Smooth muscle cell (in vitro differentiated cells): ENCODE data around the gene SLC23A1. TPM values are rescaled to one million over a fixed set of nuclear protein-coding genes. Genes with fewer than 3 reads are reported as not detected.

Experiments
- DNase-seq: peaks from one replicate; lab custom pipeline; 2025; ENCODE audit not compliant: unreplicated experiment; lab: John Stamatoyannopoulos, UW
- H2AFZ ChIP-seq: fragments of 200-600 bp; sonication (generic); 2 replicates; pipeline ENCODE4 v1.6.0; 2016; ENCODE audit warnings: antibody characterized with exemption, low read depth, mild to moderate bottlenecking
- H3F3A ChIP-seq: fragments of 200-600 bp; sonication (generic); 2 replicates; pipeline ENCODE4 v1.6.0; 2017; ENCODE audit warnings: antibody characterized with exemption, low read depth
- H3K27ac ChIP-seq: fragments of 200-600 bp; sonication (generic); 2 replicates; pipeline ENCODE4 v1.5.1; 2016; ENCODE audit warnings: low read depth, mild to moderate bottlenecking
- H3K27me3 ChIP-seq: fragments of 200-600 bp; sonication (generic); 2 replicates; pipeline ENCODE4 v1.6.1; 2016; ENCODE audit warnings: low read depth, mild to moderate bottlenecking
- H3K36me3 ChIP-seq: fragments of 200-600 bp; sonication (generic); 2 replicates; pipeline ENCODE4 v1.5.1; 2016; ENCODE audit warnings: low read depth
- H3K4me1 ChIP-seq: fragments of 200-600 bp; sonication (generic); 2 replicates; pipeline ENCODE4 v1.5.1; 2016; ENCODE audit warnings: low read depth
- H3K4me2 ChIP-seq: fragments of 200-600 bp; sonication (generic); 2 replicates; pipeline ENCODE4 v1.6.0; 2016; ENCODE audit warnings: mild to moderate bottlenecking
- H3K4me3 ChIP-seq: fragments of 200-600 bp; sonication (generic); 2 replicates; pipeline ENCODE4 v1.5.1; 2016; ENCODE audit warnings: mild to moderate bottlenecking
- H3K79me2 ChIP-seq: fragments of 200-600 bp; sonication (generic); 2 replicates; pipeline ENCODE4 v1.6.0; 2016; ENCODE audit warnings: low read depth, mild to moderate bottlenecking
- H3K9ac ChIP-seq: fragments of 200-600 bp; sonication (generic); 2 replicates; pipeline ENCODE4 v1.6.0; 2016; ENCODE audit warnings: low read depth
- H3K9me3 ChIP-seq: fragments of 200-600 bp; sonication (generic); replicated peaks from 2 replicates; pipeline ENCODE4 v1.5.1; 2016; ENCODE audit warnings: low read depth
- H4K20me1 ChIP-seq: fragments of 200-600 bp; sonication (generic); 2 replicates; pipeline ENCODE4 v1.6.0; 2016; ENCODE audit warnings: low read depth
- WGBS: methylation state at CpG from one replicate; pipeline ENCODE4 v1.1.7; 2016; ENCODE audit warnings: low lambda C conversion rate; 5-methylcytosine and 5-hydroxymethylcytosine counted together
- polyA plus RNA-seq: library from polyadenylated mRNA; unstranded; fragments of >200 nt; fragmentation: Nextera tagmentation; extraction: Ambion mirVana; gene quantifications from 2 replicates; pipeline ENCODE4 v1.2.1, GENCODE V29; 2016
- total RNA-seq: library from RNA; depleted of rRNA; stranded (reverse); fragments of >200 nt; gene quantifications from 2 replicates; pipeline ENCODE4 v1.2.3, GENCODE V29; 2014
- TF ChIP-seq, protein P1 (sequence below): fragments of 200-600 bp; sonication (generic); IDR thresholded peaks from 2 replicates; pipeline ENCODE4 v1.5.1; 2017; ENCODE audit warnings: borderline replicate concordance, mild to moderate bottlenecking, antibody characterized with exemption; ENCODE audit not compliant: insufficient read depth, poor library complexity, severe bottlenecking

SLC23A1 gene
- total and polyA plus RNA-seq, 2 experiments from 2014 or later: 0.22 TPM; not detected in 1

DNA sequence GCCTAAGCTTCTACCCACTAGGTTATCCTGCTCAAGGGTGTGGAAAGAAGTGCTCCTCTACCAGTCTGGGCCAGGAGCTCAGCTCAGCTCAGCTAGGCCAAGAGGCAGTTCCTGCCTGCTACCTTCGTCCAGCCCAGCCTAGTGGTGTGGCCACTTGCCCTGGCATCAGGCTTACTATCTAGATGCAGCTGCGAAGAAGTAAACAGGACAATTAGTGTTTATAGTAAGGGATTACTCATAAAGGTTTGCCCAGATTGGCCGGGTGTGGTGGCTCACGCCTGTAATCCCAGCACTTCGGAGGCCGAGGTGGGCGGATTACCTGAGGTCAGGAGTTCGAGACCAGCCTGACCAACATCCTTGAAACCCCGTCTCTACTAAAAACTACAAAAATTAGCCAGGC, 33.6 kb upstream of the SLC23A1 start:
- DNase-seq: no peak
- Histone ChIP-seq H3K9me3 (no peaks in the 10 kb centered on the region), H3K36me3 (no peaks in the 10 kb centered on the region), H3K4me3 (no peak overlapping the region), H3K4me2 (no peak overlapping the region), H3K79me2 (no peaks in the 10 kb centered on the region), H3F3A (no peaks in the 10 kb centered on the region), H3K9ac (no peak overlapping the region), H3K4me1 (peaks cover 17% of the 10 kb centered on the region), H2AFZ (no peak overlapping the region), H3K27ac (no peak overlapping the region), H3K27me3 (no peaks in the 10 kb centered on the region), H4K20me1 (no peaks in the 10 kb centered on the region)
- TF ChIP-seq, protein P1, sequence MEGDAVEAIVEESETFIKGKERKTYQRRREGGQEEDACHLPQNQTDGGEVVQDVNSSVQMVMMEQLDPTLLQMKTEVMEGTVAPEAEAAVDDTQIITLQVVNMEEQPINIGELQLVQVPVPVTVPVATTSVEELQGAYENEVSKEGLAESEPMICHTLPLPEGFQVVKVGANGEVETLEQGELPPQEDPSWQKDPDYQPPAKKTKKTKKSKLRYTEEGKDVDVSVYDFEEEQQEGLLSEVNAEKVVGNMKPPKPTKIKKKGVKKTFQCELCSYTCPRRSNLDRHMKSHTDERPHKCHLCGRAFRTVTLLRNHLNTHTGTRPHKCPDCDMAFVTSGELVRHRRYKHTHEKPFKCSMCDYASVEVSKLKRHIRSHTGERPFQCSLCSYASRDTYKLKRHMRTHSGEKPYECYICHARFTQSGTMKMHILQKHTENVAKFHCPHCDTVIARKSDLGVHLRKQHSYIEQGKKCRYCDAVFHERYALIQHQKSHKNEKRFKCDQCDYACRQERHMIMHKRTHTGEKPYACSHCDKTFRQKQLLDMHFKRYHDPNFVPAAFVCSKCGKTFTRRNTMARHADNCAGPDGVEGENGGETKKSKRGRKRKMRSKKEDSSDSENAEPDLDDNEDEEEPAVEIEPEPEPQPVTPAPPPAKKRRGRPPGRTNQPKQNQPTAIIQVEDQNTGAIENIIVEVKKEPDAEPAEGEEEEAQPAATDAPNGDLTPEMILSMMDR: no peak
- WGBS: 93% methylated on average over 9 of the region's 9 CpGs

DNA sequence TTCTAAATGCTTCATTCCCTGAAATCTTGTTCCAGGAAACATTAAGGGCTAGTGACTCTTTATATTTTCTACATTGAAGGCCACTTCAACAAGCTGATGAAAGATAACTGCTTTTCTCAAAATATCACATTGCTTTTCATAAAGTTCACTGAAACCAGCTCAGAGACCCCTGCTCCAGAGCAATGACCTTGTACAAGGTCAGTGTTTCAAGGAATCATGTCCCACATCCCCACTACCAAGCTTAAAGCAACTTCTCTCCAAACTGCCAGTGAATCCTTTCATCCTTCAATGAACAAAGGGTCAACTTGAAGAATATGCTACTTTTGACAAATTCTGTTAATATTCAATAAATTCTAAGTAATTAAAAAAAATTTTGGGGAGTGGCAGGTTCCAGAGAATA, 32.8 kb upstream of the SLC23A1 start:
- H2AFZ ChIP-seq: no peak overlapping the region
- peaks cover 17% of the 10 kb centered on the region for H3K4me1 ChIP-seq
- no peak overlapping the region for H3K27ac ChIP-seq
- H3K4me2 ChIP-seq: no peak overlapping the region
- no peaks in the 10 kb centered on the region for H3K9me3 ChIP-seq
- DNase-seq: no peak
- H3K36me3 ChIP-seq: no peaks in the 10 kb centered on the region
- H3K27me3 ChIP-seq: no peaks in the 10 kb centered on the region
- H3K4me3 ChIP-seq: no peak overlapping the region
- H3K79me2 ChIP-seq: no peaks in the 10 kb centered on the region
- H3K9ac ChIP-seq: no peak overlapping the region
- TF ChIP-seq, protein P1: no peak
- no peaks in the 10 kb centered on the region for H4K20me1 ChIP-seq
- H3F3A ChIP-seq: no peaks in the 10 kb centered on the region

DNA sequence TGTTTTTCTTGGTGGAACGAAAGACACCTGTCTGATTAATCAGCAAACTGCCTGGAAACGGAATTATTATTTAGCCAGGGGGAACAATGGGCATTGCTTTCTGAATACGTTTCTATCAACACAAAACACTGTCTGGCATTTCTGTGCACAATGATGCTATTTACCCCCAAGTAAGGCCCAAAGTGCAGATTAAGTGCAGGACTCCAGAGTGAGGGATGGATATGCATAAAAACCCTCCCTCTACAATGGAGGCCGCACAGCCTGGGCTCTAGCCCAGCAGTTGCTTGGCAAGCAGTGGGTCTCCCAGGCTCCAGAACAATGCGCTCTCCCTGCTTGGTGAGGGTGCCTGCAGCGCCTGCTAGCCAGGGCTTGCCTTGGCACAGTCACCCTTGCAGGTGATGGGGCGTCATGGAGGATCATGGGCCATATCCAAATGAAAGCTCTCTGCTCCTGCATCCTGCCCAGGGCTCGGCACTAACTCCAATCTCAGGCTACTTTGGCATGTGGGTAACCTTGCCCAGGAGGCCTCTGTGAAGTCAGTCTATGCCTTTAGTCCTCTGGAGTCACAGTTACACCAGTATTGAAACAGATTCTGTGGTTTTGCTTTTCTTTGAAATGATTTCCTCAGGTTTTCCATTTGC, 32.2 kb upstream of the SLC23A1 start:
- Histone ChIP-seq H3K27ac (no peak overlapping the region), H3K36me3 (no peaks in the 10 kb centered on the region), H4K20me1 (no peaks in the 10 kb centered on the region), H3K27me3 (no peaks in the 10 kb centered on the region), H3K4me2 (no peak overlapping the region), H3K4me1 (peaks cover 13% of the 10 kb centered on the region), H3K9me3 (no peaks in the 10 kb centered on the region), H2AFZ (no peak overlapping the region), H3F3A (no peaks in the 10 kb centered on the region), H3K4me3 (no peak overlapping the region), H3K79me2 (no peaks in the 10 kb centered on the region), H3K9ac (no peak overlapping the region)
- no peak for DNase-seq
- TF ChIP-seq, protein P1: no peak
- WGBS: 90% methylated on average over 8 of the region's 8 CpGs

DNA sequence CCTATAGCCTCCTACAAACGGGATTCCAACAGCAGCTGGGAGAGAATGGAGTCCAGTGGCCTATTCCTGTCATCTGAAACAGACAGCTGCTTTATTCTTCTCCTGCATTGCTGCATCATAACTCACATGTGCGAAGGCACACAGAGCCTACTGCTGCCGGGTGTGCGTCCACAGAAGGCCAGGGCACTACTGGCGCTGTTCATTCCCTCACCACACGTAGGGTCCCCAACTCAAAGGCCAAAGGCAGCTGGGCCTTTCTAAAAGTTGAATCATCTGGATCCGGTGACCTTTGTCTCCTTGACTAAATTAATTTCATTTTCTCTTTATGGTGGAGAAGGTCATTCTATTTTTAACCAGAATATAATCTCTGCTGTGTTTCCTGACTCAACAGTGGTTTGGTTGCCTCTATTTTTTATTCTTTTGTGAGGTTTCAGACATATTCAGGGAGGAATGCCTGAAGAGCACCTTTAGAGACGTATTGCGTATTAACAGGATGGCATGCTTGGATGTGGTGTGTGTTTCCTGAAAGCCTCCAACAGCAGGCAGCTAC, 31.6 kb upstream of the SLC23A1 start:
- 96% methylated on average over 9 of the region's 9 CpGs for WGBS

More for the DNA sequence above, 31.6 kb upstream of the SLC23A1 start:
- Histone ChIP-seq H2AFZ (no peak overlapping the region), H3K4me3 (no peak overlapping the region), H3K4me2 (no peak overlapping the region), H3K4me1 (peaks cover 9% of the 10 kb centered on the region), H3K36me3 (no peaks in the 10 kb centered on the region), H3K9ac (no peak overlapping the region), H3K79me2 (no peaks in the 10 kb centered on the region), H3K27ac (no peak overlapping the region), H4K20me1 (no peaks in the 10 kb centered on the region), H3F3A (no peaks in the 10 kb centered on the region), H3K9me3 (no peaks in the 10 kb centered on the region), H3K27me3 (no peaks in the 10 kb centered on the region)
- DNase-seq: no peak
- TF ChIP-seq, protein P1: no peak
